Measurements from ENCODE around the gene MRPS9. TPM values are rescaled to one million over a fixed set of nuclear protein-coding genes. Genes with fewer than 3 reads are reported as not detected.

Gene MRPS9
- total RNA-seq (1 to 10 TPM; 7.3 to 9.2 TPM), total RNA-seq (12.0 to 78.2 (median 27.7) reads per million in 172 experiments)
- polyA plus RNA-seq (2013, experiment 1 of 2) = 23.8 TPM
- 23.7 TPM for polyA plus RNA-seq (2013, experiment 2 of 2)

DNA sequence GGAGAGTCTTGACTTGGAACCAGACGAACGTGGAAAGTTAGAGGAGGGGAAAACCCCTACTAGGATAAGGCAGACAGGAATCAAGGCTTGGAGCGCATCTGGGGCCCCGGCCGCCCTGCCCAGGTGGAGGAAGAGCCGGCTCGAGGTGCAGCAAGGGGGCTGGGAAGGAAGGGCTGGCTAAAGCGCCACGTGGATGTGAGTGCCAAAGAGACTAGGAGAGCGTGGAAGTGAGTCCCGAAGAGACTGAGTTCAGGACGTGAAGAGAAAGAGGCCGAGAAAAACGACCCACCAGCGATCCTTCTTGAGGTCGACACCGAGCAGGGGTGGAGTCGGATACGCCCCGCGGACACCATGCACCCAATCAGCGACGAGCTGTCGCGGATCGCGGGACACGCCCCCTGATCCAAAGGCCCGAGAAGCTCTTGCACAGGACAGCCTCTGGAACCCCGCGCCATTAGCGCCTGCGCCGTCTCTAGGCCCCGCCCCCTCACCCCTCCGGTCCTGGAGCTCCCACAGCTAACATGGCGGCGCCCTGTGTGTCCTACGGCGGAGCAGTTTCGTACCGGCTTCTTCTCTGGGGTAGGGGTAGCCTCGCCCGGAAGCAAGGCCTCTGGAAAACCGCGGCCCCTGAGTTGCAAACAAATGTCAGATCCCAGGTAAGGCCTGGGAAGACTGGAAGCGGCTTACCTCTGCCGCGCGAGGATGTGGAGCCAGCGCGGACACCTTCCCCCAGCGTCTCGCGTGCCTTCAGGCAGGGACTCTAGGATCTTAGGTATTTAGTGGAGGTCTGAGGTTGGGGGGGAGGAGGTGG lies at the start of gene MRPS9:
TSS of gene MRPS9 (plus strand) at position 498 of the 811 bp plus-strand sequence. CDS start at position 522, 24 bp downstream.
- ChIA-PET CTCF (interaction anchor here (0.6 kb wide), 1 partner anchor 18 kb away, joined by 3 read pairs; no protein-coding TSS in a partner anchor), POLR2A (interaction anchor here (0.9 kb wide), 1 partner anchor 299 kb away, joined by 3 read pairs; the partner anchor contains the start of gene C2orf49)
- peaks cover 16% of the 10 kb centered on the region for H3K36me3 Mint-ChIP-seq (ENCODE audit: low read depth)
- H3K4me1 Mint-ChIP-seq (ENCODE audit: low read depth) = peaks cover 55% of the 10 kb centered on the region
- ATAC-seq (ENCODE audit: poor library complexity) (peak; percentile 97), DNase-seq (peak; percentile 95 to 99 (median 97))
- TF ChIP-seq, protein P1, sequence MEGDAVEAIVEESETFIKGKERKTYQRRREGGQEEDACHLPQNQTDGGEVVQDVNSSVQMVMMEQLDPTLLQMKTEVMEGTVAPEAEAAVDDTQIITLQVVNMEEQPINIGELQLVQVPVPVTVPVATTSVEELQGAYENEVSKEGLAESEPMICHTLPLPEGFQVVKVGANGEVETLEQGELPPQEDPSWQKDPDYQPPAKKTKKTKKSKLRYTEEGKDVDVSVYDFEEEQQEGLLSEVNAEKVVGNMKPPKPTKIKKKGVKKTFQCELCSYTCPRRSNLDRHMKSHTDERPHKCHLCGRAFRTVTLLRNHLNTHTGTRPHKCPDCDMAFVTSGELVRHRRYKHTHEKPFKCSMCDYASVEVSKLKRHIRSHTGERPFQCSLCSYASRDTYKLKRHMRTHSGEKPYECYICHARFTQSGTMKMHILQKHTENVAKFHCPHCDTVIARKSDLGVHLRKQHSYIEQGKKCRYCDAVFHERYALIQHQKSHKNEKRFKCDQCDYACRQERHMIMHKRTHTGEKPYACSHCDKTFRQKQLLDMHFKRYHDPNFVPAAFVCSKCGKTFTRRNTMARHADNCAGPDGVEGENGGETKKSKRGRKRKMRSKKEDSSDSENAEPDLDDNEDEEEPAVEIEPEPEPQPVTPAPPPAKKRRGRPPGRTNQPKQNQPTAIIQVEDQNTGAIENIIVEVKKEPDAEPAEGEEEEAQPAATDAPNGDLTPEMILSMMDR (IDR thresholded peaks at IDR 0.05) = no peak
- H3K36me3 ChIP-seq (ENCODE audit: insufficient read depth, low read length) = no peaks in the 10 kb centered on the region
- H3K27ac Mint-ChIP-seq = peak within 1 kb of the TSS; percentile 87
- H3K4me3 Mint-ChIP-seq = peak within 1 kb of the TSS; percentile 94
- no peaks in the 10 kb centered on the region for H3K27me3 Mint-ChIP-seq
- peak within 1 kb of the TSS; percentile 76 to 84 for H3K27ac ChIP-seq (ENCODE audit: low read depth in 1 of 2, low read length in 2 of 2)
- no peaks in the 10 kb centered on the region for H3K9me3 ChIP-seq (ENCODE audit: control insufficient read depth in 1 of 2, insufficient read depth in 1 of 2, low read length in 2 of 2)
- intact Hi-C loops (cut with DNase I, micrococcal nuclease) = loop anchor here in 1 of 2 experiments (5.0 kb wide), 1 partner anchor 300 kb away; the partner anchor contains the start of gene C2orf49
- H3K27me3 ChIP-seq (ENCODE audit: control insufficient read depth in 1 of 2, insufficient read depth in 2 of 2, low read length in 2 of 2) = no peaks in the 10 kb centered on the region
- no peaks in the 10 kb centered on the region for H3K9me3 Mint-ChIP-seq
- H3K4me3 ChIP-seq (ENCODE audit: low read length) = peak within 1 kb of the TSS; percentile 97
- peaks cover 10% of the 10 kb centered on the region for H3K4me1 ChIP-seq (ENCODE audit: insufficient read depth, low read length)

DNA sequence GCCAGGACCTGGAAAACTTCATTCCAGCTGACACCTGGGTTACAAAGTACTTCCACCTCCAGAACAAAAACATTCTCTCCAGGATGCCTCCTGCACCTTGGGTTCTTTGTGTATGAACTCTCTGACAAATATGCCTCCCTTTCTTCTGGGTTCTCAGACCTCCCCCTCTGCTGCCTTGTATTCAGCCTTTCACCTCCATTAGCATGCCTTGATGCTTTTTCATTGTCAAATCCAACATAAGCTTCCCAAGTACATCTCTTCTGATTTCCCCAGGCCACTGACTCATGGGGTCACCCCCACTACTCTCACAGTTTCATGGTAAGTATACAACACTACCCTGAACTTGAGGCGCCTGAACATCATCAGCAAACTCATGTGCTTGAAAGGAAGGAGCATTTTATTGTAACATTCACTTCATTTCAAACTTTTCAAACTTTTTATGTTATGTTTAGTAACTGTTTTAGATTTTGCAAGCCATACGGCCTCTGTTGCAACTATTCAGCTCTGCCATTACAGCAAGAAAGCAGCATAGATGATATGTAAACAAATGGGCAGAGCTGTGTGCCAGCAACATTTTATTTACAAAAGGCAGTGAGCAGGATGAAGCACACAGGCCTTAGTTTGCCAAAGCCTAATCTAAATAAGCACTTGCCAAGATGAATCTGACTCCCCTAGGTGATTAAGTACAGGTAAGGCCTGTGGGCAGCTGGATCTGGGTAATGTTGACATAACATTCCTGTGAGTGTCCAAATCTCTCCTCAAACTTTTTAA lies 32.5 kb upstream of the MRPS9 start:
- H3K4me1 Mint-ChIP-seq (ENCODE audit: low read depth) = no peaks in the 10 kb centered on the region
- TF ChIP-seq, protein P1 (IDR thresholded peaks at IDR 0.05) = no peak
- Histone ChIP-seq H3K36me3 (ENCODE audit: insufficient read depth, low read length) (no peaks in the 10 kb centered on the region), H3K27ac (ENCODE audit: low read depth in 1 of 2, low read length in 2 of 2) (no peak overlapping the region), H3K4me1 (ENCODE audit: insufficient read depth, low read length) (no peaks in the 10 kb centered on the region), H3K4me3 (ENCODE audit: low read length) (no peak overlapping the region), H3K9me3 (ENCODE audit: control insufficient read depth in 1 of 2, insufficient read depth in 1 of 2, low read length in 2 of 2) (peaks cover 0 to 13% of the 10 kb centered on the region in 2 experiments), H3K27me3 (ENCODE audit: control insufficient read depth in 1 of 2, insufficient read depth in 2 of 2, low read length in 2 of 2) (no peaks in the 10 kb centered on the region)
- DNase-seq (no peak), ATAC-seq (ENCODE audit: poor library complexity) (no peak)
- ChIA-PET POLR2A (no interaction called here), CTCF (no interaction called here)
- no peaks in the 10 kb centered on the region for H3K27me3 Mint-ChIP-seq
- H3K9me3 Mint-ChIP-seq = peaks cover 6% of the 10 kb centered on the region
- no peak overlapping the region for H3K4me3 Mint-ChIP-seq
- intact Hi-C loops (cut with DNase I, micrococcal nuclease) = no loop called here
- H3K36me3 Mint-ChIP-seq (ENCODE audit: low read depth) = no peaks in the 10 kb centered on the region
- no peak overlapping the region for H3K27ac Mint-ChIP-seq

DNA sequence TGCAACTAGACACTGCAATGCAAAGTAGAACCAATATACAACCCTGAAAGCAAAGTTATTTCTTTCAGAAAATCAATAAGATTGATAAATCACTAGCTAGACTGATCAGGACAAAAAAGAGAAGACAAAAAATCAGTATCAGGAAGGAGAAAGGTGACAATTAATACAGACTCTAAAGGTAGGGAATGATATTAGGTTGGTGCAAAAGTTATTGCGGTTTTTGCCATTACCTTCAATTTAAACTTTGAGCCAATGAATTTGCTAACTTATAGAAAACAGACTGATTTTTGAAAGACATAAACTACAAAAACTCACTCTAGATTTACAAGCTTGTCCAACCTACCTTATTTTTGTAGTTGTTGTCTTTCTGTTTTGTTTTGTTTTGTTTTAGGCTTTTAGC lies 30.5 kb upstream of the MRPS9 start:
- intact Hi-C loops (cut with DNase I, micrococcal nuclease) = no loop called here
- no peak overlapping the region for H3K27ac Mint-ChIP-seq

More for the DNA sequence above, 30.5 kb upstream of the MRPS9 start:
- Mint-ChIP-seq H3K36me3 (ENCODE audit: low read depth) (no peaks in the 10 kb centered on the region), H3K9me3 (peaks cover 6% of the 10 kb centered on the region), H3K4me3 (no peak overlapping the region), H3K4me1 (ENCODE audit: low read depth) (no peaks in the 10 kb centered on the region), H3K27me3 (no peaks in the 10 kb centered on the region)
- Histone ChIP-seq H3K27me3 (ENCODE audit: control insufficient read depth in 1 of 2, insufficient read depth in 2 of 2, low read length in 2 of 2) (no peaks in the 10 kb centered on the region), H3K4me1 (ENCODE audit: insufficient read depth, low read length) (no peaks in the 10 kb centered on the region), H3K27ac (ENCODE audit: low read depth in 1 of 2, low read length in 2 of 2) (no peak overlapping the region), H3K4me3 (ENCODE audit: low read length) (no peak overlapping the region), H3K36me3 (ENCODE audit: insufficient read depth, low read length) (no peaks in the 10 kb centered on the region), H3K9me3 (ENCODE audit: control insufficient read depth in 1 of 2, insufficient read depth in 1 of 2, low read length in 2 of 2) (peaks cover 0 to 13% of the 10 kb centered on the region in 2 experiments)
- POLR2A ChIA-PET = no interaction called here
- ATAC-seq (ENCODE audit: poor library complexity) (no peak), DNase-seq (no peak)
- CTCF ChIA-PET = no interaction called here
- TF ChIP-seq, protein P1 (IDR thresholded peaks at IDR 0.05) = no peak

Data from CD4-positive, alpha-beta T cell (primary cell).